HepG2 (cell line): Measurements from ENCODE around the gene VKORC1.
A peak's percentile ranks its signal among the peaks of the same experiment; 100 is the strongest.

Source experiments
- ATF2 ChIP-seq: sonication (generic); formaldehyde crosslinking; IDR thresholded peaks from 2 replicates; pipeline ENCODE4 v1.4.0; 2020; ENCODE audit warnings: missing genetic modification reagents
- BRCA1 ChIP-seq: sonication (generic); formaldehyde crosslinking; IDR thresholded peaks from 2 replicates; pipeline ENCODE4 v1.4.0; 2020; ENCODE audit warnings: missing genetic modification reagents
- CTCF ChIP-seq: sonication (generic); formaldehyde crosslinking; IDR thresholded peaks from 2 replicates; pipeline ENCODE4 v1.5.0; 2020; ENCODE audit warnings: mild to moderate bottlenecking, missing genetic modification reagents, moderate library complexity
- EP300 ChIP-seq, 3 experiments: sonication (generic) in 1 of 3; formaldehyde crosslinking in 1 of 3; IDR thresholded peaks; 2 replicates each; pipeline versions ENCODE4 v1.5.1 to v1.6.1; 2011 to 2020; ENCODE audit warnings: low read depth in 2 of 3, low read length in 2 of 3, borderline replicate concordance in 1 of 3, improper control_type of control experiment in 1 of 3, mild to moderate bottlenecking in 1 of 3, missing genetic modification reagents in 1 of 3, moderate library complexity in 1 of 3
- MAX ChIP-seq: IDR thresholded peaks from 2 replicates; pipeline ENCODE4 v1.6.1; 2012; ENCODE audit warnings: inconsistent platforms
- MAZ ChIP-seq, 2 experiments: sonication (generic) in 1 of 2; formaldehyde crosslinking in 1 of 2; IDR thresholded peaks; 2 replicates each; pipeline versions ENCODE4 v1.5.0 to v1.6.1; 2012 to 2020; ENCODE audit warnings: low read depth in 2 of 2, mild to moderate bottlenecking in 2 of 2, borderline replicate concordance in 1 of 2, improper control_type of control experiment in 1 of 2, low read length in 1 of 2, missing genetic modification reagents in 1 of 2, moderate library complexity in 1 of 2
- POLR2A ChIP-seq, 2 experiments: IDR thresholded peaks; 2 replicates each; pipeline ENCODE4 v1.6.1; 2011; ENCODE audit warnings: low read depth in 2 of 2, low read length in 2 of 2, mild to moderate bottlenecking in 1 of 2, moderate library complexity in 1 of 2; ENCODE audit not compliant: insufficient read depth in 1 of 2
- PRDM15 ChIP-seq: sonication (generic); formaldehyde crosslinking; IDR thresholded peaks from 2 replicates; pipeline ENCODE4 v1.4.0; 2020; ENCODE audit warnings: missing genetic modification reagents
- RFX1 ChIP-seq: fragments of 450-650 bp; IDR thresholded peaks from 2 replicates; pipeline ENCODE4 v1.6.1; 2017
- TFAP4 ChIP-seq: sonication (generic); IDR thresholded peaks from 2 replicates; pipeline ENCODE4 v1.6.1; 2016; ENCODE audit warnings: low read depth, borderline replicate concordance
- YEATS2 ChIP-seq: sonication (generic); formaldehyde crosslinking; IDR thresholded peaks from 2 replicates; pipeline ENCODE4 v1.4.0; 2020; ENCODE audit warnings: missing genetic modification reagents, borderline replicate concordance
- ZHX1 ChIP-seq: sonication (generic); formaldehyde crosslinking; IDR thresholded peaks from 2 replicates; pipeline ENCODE4 v1.8.1; 2022; ENCODE audit warnings: low read depth, mild to moderate bottlenecking, missing genetic modification reagents
- ZZZ3 ChIP-seq: sonication (generic); formaldehyde crosslinking; IDR thresholded peaks from 2 replicates; pipeline ENCODE4 v1.4.0; 2020; ENCODE audit warnings: missing genetic modification reagents, mild to moderate bottlenecking, borderline replicate concordance

GRCh38 chr16:31073970-31074813 lies 20.4 kb downstream of the VKORC1 start, which contains the start of the genes ZNF646 and ZNF668:
- peak; percentile 85; the same call in 1 of the 2 replicates for TF ChIP-seq ATF2 (CRISPR knock-in tag)
- TF ChIP-seq CTCF (CRISPR knock-in tag): no peak; the same call in 1 of the 2 replicates
- 0 out of 2 replicates have a peak, but pooled peaks have one; percentile 22 for TF ChIP-seq BRCA1 (CRISPR knock-in tag)
- TF ChIP-seq POLR2A (IDR thresholded peaks at IDR 0.05; ENCODE audit: insufficient read depth in 1 of 2, low read depth in 2 of 2, low read length in 2 of 2): peak; percentile 84 to 90
- TF ChIP-seq MAZ (IDR thresholded peaks at IDR 0.05; ENCODE audit: borderline replicate concordance, low read depth, low read length): 0 out of 2 replicates have a peak, but pooled peaks have one; percentile 18
- TF ChIP-seq MAZ (CRISPR knock-in tag; IDR thresholded peaks at IDR 0.05; ENCODE audit: low read depth): no peak; the same call in 1 of the 2 replicates
- peak; percentile 95 for TF ChIP-seq YEATS2
- peak; percentile 84; the same call in 1 of the 2 replicates for TF ChIP-seq ZZZ3 (CRISPR knock-in tag)
- peak in 1 of 2 experiments; percentile 34; a peak in 1 of 4 replicates for TF ChIP-seq EP300 (IDR thresholded peaks at IDR 0.05; ENCODE audit: low read depth in 2 of 2, low read length in 2 of 2)
- peak; percentile 43; the same call in 1 of the 2 replicates for TF ChIP-seq EP300 (CRISPR knock-in tag; IDR thresholded peaks at IDR 0.05; ENCODE audit: borderline replicate concordance)
- TF ChIP-seq PRDM15 (CRISPR knock-in tag): peak; percentile 77
- TF ChIP-seq RFX1: peak; percentile 21; the same call in 1 of the 2 replicates
- peak; percentile 39; the same call in 1 of the 2 replicates for TF ChIP-seq ZHX1 (CRISPR knock-in tag)
- peak; percentile 89 for TF ChIP-seq MAX
- no peak for TF ChIP-seq TFAP4
